Brain microvascular endothelial cell (primary cell): ENCODE measurements around the gene HTR3C.

Source experiments
- DNase-seq: peaks from one replicate; pipeline ENCODE4 v3.0.0-alpha.2; 2020
- H3K27ac ChIP-seq: fragments of 250-450 bp; sonication (Bioruptor Pico); 2 replicates; pipeline ENCODE4 v1.5.1; 2020; ENCODE audit warnings: mild to moderate bottlenecking, moderate library complexity
- H3K27me3 ChIP-seq: fragments of 250-450 bp; sonication (Bioruptor Pico); replicated peaks from 2 replicates; pipeline ENCODE4 v1.5.1; 2020; ENCODE audit warnings: mild to moderate bottlenecking
- H3K36me3 ChIP-seq: fragments of 250-450 bp; sonication (Bioruptor Pico); replicated peaks from 2 replicates; pipeline ENCODE4 v1.5.1; 2020; ENCODE audit warnings: mild to moderate bottlenecking
- H3K4me3 ChIP-seq: 2 replicates; pipeline ENCODE4 v1.5.1; 2011; ENCODE audit warnings: low read depth, mild to moderate bottlenecking, control low read depth, low read length, moderate library complexity
- CTCF ChIP-seq: IDR thresholded peaks from 2 replicates; pipeline ENCODE4 v1.5.1; 2011; ENCODE audit warnings: low read depth, mild to moderate bottlenecking, moderate library complexity, low read length, control low read depth, inconsistent platforms; ENCODE audit errors: missing control alignments
- in situ Hi-C: cut with HindIII; loops from 2 replicates; pipeline ENCODE4 v1.10.0; 2017; ENCODE audit warnings: low sequenced_read_pairs, low pct_ligation_motif_present

Gene HTR3C

GRCh38 chr3:184040010-184040409 is 12.8 kb upstream of the HTR3C start:
- H3K27ac ChIP-seq, result no peak overlapping the region
- H3K4me3 ChIP-seq, result no peak overlapping the region
- TF ChIP-seq CTCF, result peak; percentile 67
- no peaks in the 10 kb centered on the region for H3K36me3 ChIP-seq
- DNase-seq, result peak; percentile 31
- H3K27me3 ChIP-seq, result no peaks in the 10 kb centered on the region
- in situ Hi-C loops, result no loop called here

GRCh38 chr3:184042617-184043016 is 10.2 kb upstream of the HTR3C start:
- no peaks in the 10 kb centered on the region for H3K36me3 ChIP-seq
- TF ChIP-seq CTCF, result no peak
- in situ Hi-C loops, result no loop called here
- H3K27ac ChIP-seq, result no peak overlapping the region
- DNase-seq, result no peak
- H3K27me3 ChIP-seq, result no peaks in the 10 kb centered on the region
- H3K4me3 ChIP-seq, result no peak overlapping the region

GRCh38 chr3:184045995-184046394 is 6.9 kb upstream of the HTR3C start:
- no peak for DNase-seq
- Histone ChIP-seq H3K4me3 (no peak overlapping the region), H3K27me3 (no peaks in the 10 kb centered on the region), H3K27ac (no peak overlapping the region), H3K36me3 (no peaks in the 10 kb centered on the region)
- TF ChIP-seq CTCF, result no peak
- in situ Hi-C loops, result no loop called here

GRCh38 chr3:184050217-184050847 is 2.5 kb upstream of the HTR3C start:
- no peak for DNase-seq
- Histone ChIP-seq H3K4me3 (no peak overlapping the region), H3K27me3 (no peaks in the 10 kb centered on the region), H3K36me3 (no peaks in the 10 kb centered on the region), H3K27ac (no peak overlapping the region)
- TF ChIP-seq CTCF, result no peak
- in situ Hi-C loops, result no loop called here

GRCh38 chr3:184058029-184058428 is 5.2 kb downstream of the HTR3C start:
- DNase-seq, result no peak
- H3K27me3 ChIP-seq, result no peaks in the 10 kb centered on the region
- H3K4me3 ChIP-seq, result no peak overlapping the region
- no peak for TF ChIP-seq CTCF
- in situ Hi-C loops, result no loop called here
- no peak overlapping the region for H3K27ac ChIP-seq
- no peaks in the 10 kb centered on the region for H3K36me3 ChIP-seq

- Histone ChIP-seq H3K27ac (no peak overlapping the region), H3K4me3 (no peak overlapping the region), H3K36me3 (no peaks in the 10 kb centered on the region), H3K27me3 (no peaks in the 10 kb centered on the region)
- TF ChIP-seq CTCF, result no peak
- no peak for DNase-seq
- in situ Hi-C loops, result no loop called here
Observed at GRCh38 chr3:184059424-184059823, 6.6 kb downstream of the HTR3C start.
